K562 (cell line): ENCODE data around the gene GALM. TPM values are rescaled to one million over a fixed set of nuclear protein-coding genes. Genes with fewer than 3 reads are reported as not detected.

Experiments used
- ATAC-seq: fragments of 200-7000 bp; cut with Tn5 transposase; 3 replicates; pipeline ENCODE4 v1.9.1; 2020; ENCODE audit warnings: moderate library complexity
- BruUV-seq: library from RNA; stranded (reverse); fragments of 400-500 nt; replicated peaks from 2 replicates; lab custom pipeline; 2021; lab: Mats Ljungman, UMichigan
- CTCF ChIA-PET: fragments of 300-600 bp; formaldehyde crosslinking; extraction: SDS; loops from one replicate; lab custom pipeline; 2021; ENCODE audit warnings: low intra/inter-chr PET ratio; lab: Yijun Ruan, JAX
- POLR2A ChIA-PET: fragments of 300-600, 350-650 bp; sonication (Branson Sonifier 250); formaldehyde crosslinking; extraction: SDS; loops from one replicate; lab custom pipeline; 2021; ENCODE audit warnings: antibody characterized with exemption, inconsistent platforms; lab: Yijun Ruan, JAX
- DNase-seq, 4 experiments: peaks; one replicate each; pipeline versions ENCODE4 v3.0.0 to v3.0.0-alpha.2; 2011 to 2018; ENCODE audit warnings: low spot score in 3 of 4, mixed read lengths in 3 of 4; ENCODE audit errors: extremely low read depth in 1 of 4
- FAIRE-seq: peaks from 2 replicates; lab custom pipeline; 2011; peaks lifted over from hg19 to GRCh38; lab: Jason Lieb, UNC
- H2AFZ ChIP-seq: 2 replicates; pipeline ENCODE4 v1.6.0; 2011; ENCODE audit warnings: low read depth, low read length, control low read depth, inconsistent platforms
- H3K27ac ChIP-seq: fragments of 200-600 bp; 3 replicates; pipeline ENCODE4 v1.8.0; 2011; ENCODE audit warnings: low read depth, mild to moderate bottlenecking, control low read depth, inconsistent platforms, low read length, moderate library complexity, mixed read lengths; ENCODE audit errors: extremely low read depth
- H3K27me3 ChIP-seq, 2 experiments: fragments of 300-600 bp in 1 of 2; 2 replicates in 1 of 2; 3 replicates in 1 of 2; pipeline versions ENCODE4 v1.6.0 to v1.8.0; 2011; ENCODE audit warnings: inconsistent platforms in 2 of 2, low read length in 2 of 2, mild to moderate bottlenecking in 1 of 2, mixed read lengths in 1 of 2, moderate library complexity in 1 of 2; ENCODE audit not compliant: control insufficient read depth in 2 of 2, insufficient read depth in 2 of 2
- H3K36me3 ChIP-seq: fragments of 300-600 bp; 3 replicates; pipeline ENCODE4 v1.8.0; 2011; ENCODE audit warnings: mild to moderate bottlenecking, low read length, inconsistent platforms; ENCODE audit not compliant: control insufficient read depth, insufficient read depth
- H3K4me1 ChIP-seq, 2 experiments: fragments of 200-600 bp in 1 of 2; replicated peaks in 1 of 2; 2 replicates in 1 of 2; 3 replicates in 1 of 2; pipeline versions ENCODE4 v1.5.1 to v1.8.0; 2011; ENCODE audit warnings: inconsistent platforms in 2 of 2, low read length in 2 of 2, mild to moderate bottlenecking in 1 of 2, mixed read lengths in 1 of 2, moderate library complexity in 1 of 2; ENCODE audit not compliant: control insufficient read depth in 2 of 2, insufficient read depth in 2 of 2
- H3K4me2 ChIP-seq: 2 replicates; pipeline ENCODE4 v1.6.1; 2011; ENCODE audit warnings: low read length, control low read depth, inconsistent platforms, mixed read lengths; ENCODE audit not compliant: insufficient read depth
- H3K4me3 ChIP-seq: fragments of 200-600 bp; sonication (generic), shearing (Covaris generic); 2 replicates; pipeline ENCODE4 v1.5.1; 2016; ENCODE audit warnings: control low read depth, inconsistent platforms
- H3K79me2 ChIP-seq: fragments of 200-600 bp; 3 replicates; pipeline ENCODE4 v1.8.0; 2011; ENCODE audit warnings: low read length, inconsistent platforms; ENCODE audit not compliant: control insufficient read depth, insufficient read depth
- H3K9ac ChIP-seq, 2 experiments: 2 replicates each; pipeline versions ENCODE4 v1.6.0 to v1.6.1; 2011; ENCODE audit warnings: low read depth in 2 of 2, low read length in 2 of 2, control low read depth in 1 of 2, inconsistent platforms in 1 of 2, mild to moderate bottlenecking in 1 of 2, mixed read lengths in 1 of 2; ENCODE audit not compliant: insufficient read depth in 1 of 2
- H3K9me1 ChIP-seq: one replicate; pipeline ENCODE4 v1.6.0; 2011; ENCODE audit warnings: inconsistent platforms, mild to moderate bottlenecking, low read length, moderate library complexity; ENCODE audit not compliant: control insufficient read depth, insufficient read depth
- H3K9me3 ChIP-seq: replicated peaks from 2 replicates; pipeline ENCODE4 v1.5.1; 2011; ENCODE audit warnings: low read depth, low read length, inconsistent platforms; ENCODE audit not compliant: control insufficient read depth, insufficient read depth
- H4K20me1 ChIP-seq: replicated peaks from 2 replicates; pipeline ENCODE4 v1.6.1; 2011; ENCODE audit warnings: low read length, inconsistent platforms, mixed read lengths; ENCODE audit not compliant: control insufficient read depth, insufficient read depth
- CBFB ChIP-seq: sonication (generic); formaldehyde crosslinking; IDR thresholded peaks from 2 replicates; pipeline ENCODE4 v1.4.0; 2020; ENCODE audit warnings: mild to moderate bottlenecking, missing genetic modification reagents
- FIP1L1 ChIP-seq: fragments of 200-400 bp; formaldehyde crosslinking; IDR thresholded peaks from 2 replicates; pipeline ENCODE4 v1.6.1; 2018; ENCODE audit warnings: mild to moderate bottlenecking, low read depth, low read length; ENCODE audit not compliant: poor library complexity, severe bottlenecking
- HSF4 ChIP-seq: fragments of 250-450 bp; sonication (Bioruptor Pico); IDR thresholded peaks from 2 replicates; pipeline ENCODE4 v2.1.2; 2022; ENCODE audit warnings: mild to moderate bottlenecking, moderate library complexity, borderline replicate concordance
- KDM1A ChIP-seq, 2 experiments: fragments of 450-650 bp; IDR thresholded peaks; 2 replicates each; pipeline ENCODE4 v1.6.1; 2016; ENCODE audit warnings: mild to moderate bottlenecking in 2 of 2
- NFRKB ChIP-seq: fragments of 450-650 bp; IDR thresholded peaks from 2 replicates; pipeline ENCODE4 v1.6.1; 2016; ENCODE audit warnings: low read depth
- NR2F6 ChIP-seq: fragments of 450-650 bp; formaldehyde crosslinking; IDR thresholded peaks from 2 replicates; pipeline ENCODE4 v1.4.0; 2020; ENCODE audit warnings: mild to moderate bottlenecking
- XRCC4 ChIP-seq: IDR thresholded peaks from one replicate; pipeline ENCODE4 v1.6.1; 2011; ENCODE audit not compliant: insufficient read depth, insufficient read length; ENCODE audit errors: extremely low read depth
- WGBS: fragments of 100-300 bp; shearing (Covaris generic); methylation state at CpG from one replicate; pipeline ENCODE4 v1.1.6; 2016; ENCODE audit warnings: low coverage, mixed read lengths; ENCODE audit not compliant: insufficient coverage; ENCODE audit errors: missing lambda C conversion rate; 5-methylcytosine and 5-hydroxymethylcytosine counted together
- in situ Hi-C: fragments of 300-500 bp; cut with MboI; formaldehyde crosslinking; loops from 4 replicates; pipeline ENCODE4 v1.15.0; 2018; ENCODE audit warnings: inconsistent platforms, mixed read lengths
- intact Hi-C: fragments of 100-400 bp; cut with micrococcal nuclease; formaldehyde crosslinking; loops from 2 replicates; pipeline ENCODE4 v1.14.2; 2022
- polyA plus RNA-seq, 8 experiments: library from polyadenylated mRNA; depleted of rRNA in 4 of 8; stranded (reverse) in 5 of 8; unstranded in 3 of 8; fragments of >200 nt; fragmentation: Nextera tagmentation in 2 of 8; fragmentation: Illumina TruSeq in 1 of 8; extraction: Ambion mirVana in 2 of 8; extraction: Trizol in 1 of 8; gene quantifications; 2 replicates each; pipeline versions ENCODE4 v1.2.1 to v1.2.3, GENCODE V29; 2011 to 2014; ENCODE audit warnings: inconsistent platforms in 1 of 8, missing spikeins in 1 of 8
- total RNA-seq, 7 experiments: library from RNA; depleted of rRNA in 6 of 7; stranded (reverse); fragments of >200 nt in 6 of 7; fragmentation: Illumina TruSeq in 2 of 7; extraction: Trizol in 2 of 7; gene quantifications; 2 replicates each; pipeline versions ENCODE4 v1.2.1 to v1.2.3, GENCODE V29; 2011 to 2021; ENCODE audit warnings: low replicate concordance in 1 of 7
- TF ChIP-seq, protein P1 (sequence below): fragments of 450-650 bp; IDR thresholded peaks from 2 replicates; pipeline ENCODE4 v1.6.1; 2017; ENCODE audit warnings: mild to moderate bottlenecking, moderate library complexity

Gene GALM
- total and polyA plus RNA-seq, 9 of the 15 experiments (the other 6 are each of a cell fraction or from before 2014, with no cell fraction given) = 22.1 to 51.7 (median 27.9) TPM

DNA sequence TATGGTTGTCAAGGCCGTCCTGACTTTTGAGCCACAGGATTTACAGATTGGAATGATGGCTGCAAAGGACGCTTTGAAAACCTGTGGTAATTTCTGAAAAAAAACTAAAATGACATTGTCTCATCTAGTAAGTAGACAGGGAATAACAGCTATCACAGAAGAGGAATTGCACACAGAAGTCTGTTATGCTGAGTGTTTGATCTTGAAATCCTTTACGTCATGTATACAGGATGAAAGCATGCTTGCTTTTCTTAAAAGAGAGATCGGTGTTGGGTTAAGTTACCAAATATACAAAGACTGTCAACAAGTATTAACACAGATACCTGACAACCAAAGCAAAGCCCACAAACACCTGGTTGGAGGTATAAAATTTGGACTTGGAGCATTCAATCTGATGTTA is 97.8 kb downstream of the GALM start:
- Histone ChIP-seq H3K36me3 (no peaks in the 10 kb centered on the region), H4K20me1 (no peaks in the 10 kb centered on the region), H3K79me2 (no peaks in the 10 kb centered on the region), H3K4me2 (no peak overlapping the region), H3K4me3 (no peak overlapping the region), H3K9me3 (no peaks in the 10 kb centered on the region), H3K4me1 (no peaks in the 10 kb centered on the region), H3K9ac (no peak overlapping the region), H3K27me3 (no peaks in the 10 kb centered on the region), H3K9me1 (no peaks in the 10 kb centered on the region), H3K27ac (no peak overlapping the region), H2AFZ (no peak overlapping the region)
- CTCF ChIA-PET = no interaction called here
- TF ChIP-seq, protein P1, sequence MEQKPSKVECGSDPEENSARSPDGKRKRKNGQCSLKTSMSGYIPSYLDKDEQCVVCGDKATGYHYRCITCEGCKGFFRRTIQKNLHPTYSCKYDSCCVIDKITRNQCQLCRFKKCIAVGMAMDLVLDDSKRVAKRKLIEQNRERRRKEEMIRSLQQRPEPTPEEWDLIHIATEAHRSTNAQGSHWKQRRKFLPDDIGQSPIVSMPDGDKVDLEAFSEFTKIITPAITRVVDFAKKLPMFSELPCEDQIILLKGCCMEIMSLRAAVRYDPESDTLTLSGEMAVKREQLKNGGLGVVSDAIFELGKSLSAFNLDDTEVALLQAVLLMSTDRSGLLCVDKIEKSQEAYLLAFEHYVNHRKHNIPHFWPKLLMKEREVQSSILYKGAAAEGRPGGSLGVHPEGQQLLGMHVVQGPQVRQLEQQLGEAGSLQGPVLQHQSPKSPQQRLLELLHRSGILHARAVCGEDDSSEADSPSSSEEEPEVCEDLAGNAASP = no peak
- TF ChIP-seq FIP1L1 (no peak), XRCC4 (no peak), CBFB (no peak), KDM1A (IDR thresholded peaks at IDR 0.05) (no peak), HSF4 (CRISPR knock-in tag) (no peak), NFRKB (no peak), NR2F6 (CRISPR knock-in tag) (no peak)
- BruUV-seq = no TSS peak
- POLR2A ChIA-PET = interaction anchor here (9.0 kb wide), 1 partner anchor 12 kb away, joined by 107 read pairs; the partner anchor contains the start of gene SRSF7
- intact Hi-C loops (no loop called here), in situ Hi-C loops (no loop called here)
- DNase-seq = no peak
- 63% methylated on average over 4 of the region's 4 CpGs for WGBS
- FAIRE-seq = no peak
- no peak for ATAC-seq
